Natural killer cell (primary cell): Measurements from ENCODE around the gene NUBP1. TPM values are rescaled to one million over a fixed set of nuclear protein-coding genes. Genes with fewer than 3 reads are reported as not detected.
"Not testable (repeated sequence)": the region's sequence is repeated elsewhere in the genome, so short reads cannot be mapped to it uniquely, and the experiment has no call there.

Source experiments
- ATAC-seq, 3 donors: fragments of 150-1000 bp in 2 of 3; fragments of 200-7000 bp in 1 of 3; cut with Tn5 transposase; 1 replicate in 1 of 3; 2 replicates in 2 of 3; pipeline ENCODE4 v1.10.0; 2021; ENCODE audit warnings: mild to moderate bottlenecking in 2 of 3, moderate library complexity in 2 of 3
- DNase-seq, 2 donors: peaks; one replicate each; pipeline versions ENCODE4 v3.0.0 to v3.0.0-alpha.2; 2013 to 2021; ENCODE audit warnings: mixed read lengths in 1 of 2
- H3K27ac ChIP-seq: one replicate; pipeline ENCODE4 v1.5.1; 2013; ENCODE audit warnings: mild to moderate bottlenecking, low read length
- H3K27me3 ChIP-seq: one replicate; pipeline ENCODE4 v1.6.1; 2013; ENCODE audit warnings: low read length; ENCODE audit not compliant: control insufficient read depth, insufficient read depth
- H3K36me3 ChIP-seq: one replicate; pipeline ENCODE4 v1.6.1; 2013; ENCODE audit warnings: low read length; ENCODE audit not compliant: control insufficient read depth, insufficient read depth
- H3K4me1 ChIP-seq: one replicate; pipeline ENCODE4 v1.6.1; 2013; ENCODE audit warnings: low read length; ENCODE audit not compliant: control insufficient read depth, insufficient read depth
- H3K4me3 ChIP-seq: one replicate; pipeline ENCODE4 v1.5.1; 2013; ENCODE audit warnings: low read length
- H3K9me3 ChIP-seq: one replicate; pipeline ENCODE4 v1.6.1; 2013; ENCODE audit warnings: low read length; ENCODE audit not compliant: control insufficient read depth, insufficient read depth
- H3K27ac Mint-ChIP-seq, 2 donors: one replicate each; pipeline ENCODE4 v1.8.0; 2022; ENCODE audit warnings: mild to moderate bottlenecking in 2 of 2, mixed read lengths in 2 of 2, moderate library complexity in 1 of 2
- H3K27me3 Mint-ChIP-seq, 2 donors: one replicate each; pipeline ENCODE4 v1.8.0; 2022; ENCODE audit warnings: low read depth in 2 of 2, mixed read lengths in 2 of 2
- H3K36me3 Mint-ChIP-seq: one replicate; pipeline ENCODE4 v1.8.0; 2022; ENCODE audit warnings: mixed read lengths
- H3K4me1 Mint-ChIP-seq, 2 donors: one replicate each; pipeline ENCODE4 v1.8.0; 2022; ENCODE audit warnings: mixed read lengths in 2 of 2
- H3K4me3 Mint-ChIP-seq: one replicate; pipeline ENCODE4 v1.8.0; 2022; ENCODE audit warnings: mild to moderate bottlenecking, moderate library complexity, mixed read lengths
- H3K9me3 Mint-ChIP-seq, 2 donors: one replicate each; pipeline ENCODE4 v1.8.0; 2022; ENCODE audit warnings: mixed read lengths in 2 of 2
- WGBS: methylation state at CpG from one replicate; pipeline ENCODE4 v1.1.7; 2013; ENCODE audit warnings: missing lambda C conversion rate; ENCODE audit not compliant: insufficient coverage; 5-methylcytosine and 5-hydroxymethylcytosine counted together
- intact Hi-C: fragments of 100-400 bp; cut with micrococcal nuclease; formaldehyde crosslinking; loops from one replicate; pipeline ENCODE4 v1.14.2; 2022
- total RNA-seq, 4 donors: library from RNA; stranded (reverse); fragments of 120-200 nt in 1 of 4; gene quantifications; one replicate each; pipeline versions ENCODE4 v1.2.3 to v1.2.4, GENCODE V29; 2013 to 2022
- TF ChIP-seq, protein P1 (sequence below): fragments of 200-600 bp; IDR thresholded peaks from one replicate; pipeline ENCODE4 v1.8.0; 2022; ENCODE audit warnings: antibody characterized with exemption

NUBP1 gene
- total RNA-seq, 3 donors from 2014 or later (not counting 1 experiment from before 2014, with no cell fraction given), result 19.3 to 25.6 (median 20.5) TPM

DNA sequence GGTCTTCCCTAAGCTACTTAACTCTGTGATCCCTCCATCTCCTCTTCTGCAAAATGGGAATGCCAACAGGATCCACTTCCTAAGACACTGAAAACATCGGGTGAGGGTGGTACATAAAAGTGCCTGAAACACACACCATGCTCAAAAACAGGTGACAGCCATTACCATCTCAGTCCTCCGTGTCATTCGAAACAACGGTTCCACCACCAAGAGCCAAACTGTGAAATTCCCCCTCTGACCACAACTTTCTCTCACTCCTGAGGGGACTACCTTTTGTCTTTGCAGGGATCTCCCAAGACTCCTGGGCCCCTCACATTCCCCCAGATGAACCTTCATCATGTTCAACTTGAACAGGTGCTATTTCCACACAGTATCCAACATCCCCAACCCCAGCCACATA is 37.0 kb downstream of the NUBP1 start:
- 71% methylated on average over 4 of the region's 4 CpGs for WGBS
- Mint-ChIP-seq H3K4me3 (no peak overlapping the region), H3K27ac (no peak overlapping the region), H3K27me3 (no peaks in the 10 kb centered on the region), H3K9me3 (no peaks in the 10 kb centered on the region), H3K36me3 (no peaks in the 10 kb centered on the region), H3K4me1 (peaks cover 0 to 7% of the 10 kb centered on the region in 2 donors)
- peaks cover 10% of the 10 kb centered on the region for H3K4me1 ChIP-seq
- H3K4me3 ChIP-seq, result no peak overlapping the region
- no peak overlapping the region for H3K27ac ChIP-seq
- H3K27me3 ChIP-seq, result no peaks in the 10 kb centered on the region
- DNase-seq (no peak), ATAC-seq (no peak)
- H3K9me3 ChIP-seq, result no peaks in the 10 kb centered on the region
- intact Hi-C loops, result no loop called here
- no peaks in the 10 kb centered on the region for H3K36me3 ChIP-seq
- TF ChIP-seq, protein P1, sequence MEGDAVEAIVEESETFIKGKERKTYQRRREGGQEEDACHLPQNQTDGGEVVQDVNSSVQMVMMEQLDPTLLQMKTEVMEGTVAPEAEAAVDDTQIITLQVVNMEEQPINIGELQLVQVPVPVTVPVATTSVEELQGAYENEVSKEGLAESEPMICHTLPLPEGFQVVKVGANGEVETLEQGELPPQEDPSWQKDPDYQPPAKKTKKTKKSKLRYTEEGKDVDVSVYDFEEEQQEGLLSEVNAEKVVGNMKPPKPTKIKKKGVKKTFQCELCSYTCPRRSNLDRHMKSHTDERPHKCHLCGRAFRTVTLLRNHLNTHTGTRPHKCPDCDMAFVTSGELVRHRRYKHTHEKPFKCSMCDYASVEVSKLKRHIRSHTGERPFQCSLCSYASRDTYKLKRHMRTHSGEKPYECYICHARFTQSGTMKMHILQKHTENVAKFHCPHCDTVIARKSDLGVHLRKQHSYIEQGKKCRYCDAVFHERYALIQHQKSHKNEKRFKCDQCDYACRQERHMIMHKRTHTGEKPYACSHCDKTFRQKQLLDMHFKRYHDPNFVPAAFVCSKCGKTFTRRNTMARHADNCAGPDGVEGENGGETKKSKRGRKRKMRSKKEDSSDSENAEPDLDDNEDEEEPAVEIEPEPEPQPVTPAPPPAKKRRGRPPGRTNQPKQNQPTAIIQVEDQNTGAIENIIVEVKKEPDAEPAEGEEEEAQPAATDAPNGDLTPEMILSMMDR, result no peak

DNA sequence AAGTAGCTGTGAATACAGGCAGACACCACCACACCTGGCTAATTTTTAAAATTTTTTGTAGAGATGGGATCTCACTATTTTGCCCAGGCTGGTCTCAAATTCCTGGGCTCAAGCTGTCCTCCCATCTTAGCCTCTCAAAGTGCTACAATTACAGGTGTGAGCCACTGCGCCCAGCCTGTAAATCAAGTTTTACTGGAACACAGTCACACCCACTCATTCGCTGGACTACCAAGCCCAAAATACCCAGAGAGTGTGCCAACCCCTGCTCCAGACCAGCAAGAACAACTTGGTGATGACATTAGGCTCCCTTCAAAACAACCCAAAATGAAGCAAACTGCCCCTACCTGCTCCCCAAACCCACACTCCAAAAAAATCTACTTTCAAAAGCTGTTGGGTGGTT is 39.0 kb downstream of the NUBP1 start:
- intact Hi-C loops, result no loop called here
- Histone ChIP-seq H3K36me3 (no peaks in the 10 kb centered on the region), H3K27me3 (no peaks in the 10 kb centered on the region), H3K9me3 (no peaks in the 10 kb centered on the region), H3K27ac (no peak overlapping the region), H3K4me1 (no peaks in the 10 kb centered on the region), H3K4me3 (no peak overlapping the region)
- WGBS, result 96% methylated on average over 2 of the region's 2 CpGs
- Mint-ChIP-seq H3K9me3 (no peaks in the 10 kb centered on the region), H3K36me3 (no peaks in the 10 kb centered on the region), H3K4me1 (no peaks in the 10 kb centered on the region), H3K27me3 (no peaks in the 10 kb centered on the region), H3K4me3 (no peak overlapping the region), H3K27ac (no peak overlapping the region)
- TF ChIP-seq, protein P1, result no peak
- ATAC-seq (no peak), DNase-seq (no peak)

DNA sequence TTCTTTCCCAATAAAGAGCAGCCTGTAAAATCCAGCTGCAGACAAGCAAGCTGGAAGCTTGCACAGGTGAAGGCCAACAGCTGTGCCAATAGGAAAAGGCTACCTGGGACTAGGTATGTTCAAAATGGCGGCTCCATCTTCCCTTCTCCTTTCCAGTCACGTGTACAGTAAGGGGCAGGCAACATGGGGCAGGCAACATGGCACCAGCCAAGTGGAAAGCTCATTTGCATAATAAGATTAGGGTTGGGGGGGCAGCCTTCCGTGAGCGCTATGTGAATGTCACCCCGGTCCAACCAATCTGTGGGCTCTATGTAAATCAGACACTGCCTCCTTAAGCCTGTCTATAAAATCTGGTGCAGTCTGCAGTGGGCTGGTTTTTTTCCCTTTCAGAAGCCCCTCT is 43.7 kb downstream of the NUBP1 start:
- Mint-ChIP-seq H3K27me3 (no peaks in the 10 kb centered on the region), H3K36me3 (no peaks in the 10 kb centered on the region), H3K9me3 (no peaks in the 10 kb centered on the region), H3K4me3 (no peak overlapping the region), H3K27ac (no peak overlapping the region), H3K4me1 (no peaks in the 10 kb centered on the region)
- Histone ChIP-seq H3K4me3 (no peak overlapping the region), H3K36me3 (no peaks in the 10 kb centered on the region), H3K27ac (no peak overlapping the region), H3K4me1 (no peaks in the 10 kb centered on the region), H3K27me3 (no peaks in the 10 kb centered on the region), H3K9me3 (no peaks in the 10 kb centered on the region)
- intact Hi-C loops, result no loop called here
- DNase-seq, result no peak
- TF ChIP-seq, protein P1, result no peak
- WGBS, result 90% methylated on average over 5 of the region's 5 CpGs
- no peak for ATAC-seq

DNA sequence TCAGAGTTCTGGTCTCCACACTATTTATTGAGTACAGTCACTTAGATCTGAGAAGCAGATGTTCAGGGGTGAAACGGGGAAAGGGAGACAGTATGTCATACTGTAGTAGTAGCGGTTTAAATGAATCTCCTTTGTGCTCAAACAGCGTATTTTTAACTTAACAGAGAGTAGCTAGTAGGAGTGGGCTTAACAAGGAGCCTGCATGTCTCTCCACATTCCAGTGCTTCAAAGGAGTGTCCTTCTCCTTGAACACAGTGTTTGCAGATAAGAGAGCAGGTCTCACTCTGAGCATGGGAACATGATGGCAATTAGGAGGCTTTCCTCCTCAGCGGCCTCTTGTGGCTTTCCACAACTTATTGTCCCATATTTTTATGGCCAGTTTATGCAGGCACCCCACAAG is 45.0 kb downstream of the NUBP1 start:
- intact Hi-C loops, H3K36me3 ChIP-seq, DNase-seq, H3K4me3 Mint-ChIP-seq, ATAC-seq, H3K4me3 ChIP-seq, H3K27ac ChIP-seq, H3K27me3 Mint-ChIP-seq, H3K9me3 ChIP-seq, H3K4me1 ChIP-seq, H3K27ac Mint-ChIP-seq, H3K36me3 Mint-ChIP-seq, H3K4me1 Mint-ChIP-seq, H3K27me3 ChIP-seq, H3K9me3 Mint-ChIP-seq: not testable (repeated sequence)
- WGBS, result 89% methylated on average over 4 of the region's 4 CpGs
